Measurements from ENCODE around the gene PREPL. TPM values are rescaled to one million over a fixed set of nuclear protein-coding genes. Genes with fewer than 3 reads are reported as not detected.

Gene PREPL
- total and polyA plus RNA-seq, 7 donors = 18.4 to 66.2 (median 46.0) TPM

- H3K27me3 ChIP-seq (ENCODE audit: insufficient read depth in 3 of 3, low read length in 2 of 3) = no peaks in the 10 kb centered on the region
- H3K27ac ChIP-seq = peak overlapping the region; percentile 78
- ATAC-seq (peak; percentile 83 to 96 (median 90)), DNase-seq (no peak)
- H3K9me3 ChIP-seq = no peaks in the 10 kb centered on the region
- peak overlapping the region; percentile 18 for H3K4me3 ChIP-seq
- H3K4me1 ChIP-seq = peaks cover 17% of the 10 kb centered on the region
- intact Hi-C loops (cut with DNase I) = no loop called here
- H3K36me3 ChIP-seq (ENCODE audit: insufficient read depth in 1 of 2, low read depth in 1 of 2) = no peaks in the 10 kb centered on the region
- WGBS, 3 donors = 23 to 30% (median 25%) methylated on average over 7 of the region's 7 CpGs
- TF ChIP-seq CTCF (IDR thresholded peaks at IDR 0.05) = no peak
Observed at GRCh38 chr2:44267796-44268648, 93.3 kb downstream of the PREPL start.

Other genes starting within 250 kb of the PREPL start
- gene PPM1B, start 192.6 kb downstream of the PREPL start, total RNA-seq = 100 to 1,000 TPM in 3 of 4 donors, 10 to 100 TPM in 1; 83.9 to 195 (median 141) TPM
- 100 to 1,000 TPM in 1 of 3 donors, 10 to 100 TPM in 2; 17.4 to 244 (median 99.6) TPM for gene PPM1B, start 192.6 kb downstream of the PREPL start, polyA plus RNA-seq
- gene SLC3A1, start 86.0 kb downstream of the PREPL start, total RNA-seq = under 1 TPM in 1 of 4 donors, not detected in 3; 0.22 TPM
- under 1 TPM; 0.13 to 0.32 (median 0.13) TPM for gene SLC3A1, start 86.0 kb downstream of the PREPL start, polyA plus RNA-seq
- 1 to 10 TPM; 4.5 to 7.3 (median 5.5) TPM for gene CAMKMT, start 453 bp upstream of the PREPL start, total RNA-seq
- 1 to 10 TPM; 2.8 to 4.3 (median 3.3) TPM for gene CAMKMT, start 453 bp upstream of the PREPL start, polyA plus RNA-seq

All from psoas muscle (tissue), 8 donors.